K562 (cell line): ENCODE measurements around the gene ROBO1.

ENCODE experiments used
- CBX2 ChIP-seq: fragments of 200-600 bp; sonication (generic); IDR thresholded peaks from one replicate; pipeline ENCODE4 v1.6.1; 2012; ENCODE audit warnings: mild to moderate bottlenecking, low read length, inconsistent platforms; ENCODE audit not compliant: insufficient read depth, poor library complexity, severe bottlenecking
- CTCF ChIP-seq, 3 experiments: IDR thresholded peaks in 2 of 3; conservative IDR thresholded peaks in 1 of 3; 2 replicates each; pipeline ENCODE4 v1.5.1; 2011 to 2012; ENCODE audit warnings: low read length in 3 of 3, mild to moderate bottlenecking in 3 of 3, control low read depth in 2 of 3, improper control_type of control experiment in 1 of 3, inconsistent platforms in 1 of 3, low read depth in 1 of 3, mixed read lengths in 1 of 3, moderate library complexity in 1 of 3; ENCODE audit not compliant: insufficient read depth in 2 of 3
- FOXP4 ChIP-seq: sonication (generic); formaldehyde crosslinking; IDR thresholded peaks from 2 replicates; pipeline ENCODE4 v1.8.0; 2022; ENCODE audit warnings: mild to moderate bottlenecking, missing genetic modification reagents, borderline replicate concordance
- MEF2D ChIP-seq: conservative IDR thresholded peaks from 2 replicates; pipeline ENCODE4 v1.6.1; 2016; ENCODE audit warnings: low read depth, missing genetic modification characterization, missing compliant biosample characterization
- PTRF ChIP-seq: fragments of 450-650 bp; IDR thresholded peaks from 2 replicates; pipeline ENCODE4 v1.6.1; 2016; ENCODE audit warnings: mild to moderate bottlenecking, missing genetic modification characterization, missing compliant biosample characterization
- ZBTB11 ChIP-seq, 3 experiments: fragments of 200-800 bp in 1 of 3; fragments of 250-450 bp in 1 of 3; fragments of 450-650 bp in 1 of 3; sonication (Bioruptor Pico) in 1 of 3; sonication (Bioruptor generic) in 1 of 3; formaldehyde crosslinking in 1 of 3; IDR thresholded peaks; 2 replicates each; pipeline versions ENCODE4 v1.6.1 to v1.8.0; 2016 to 2022; ENCODE audit warnings: mild to moderate bottlenecking in 2 of 3, missing genetic modification characterization in 2 of 3, missing compliant biosample characterization in 1 of 3, moderate library complexity in 1 of 3

- TF ChIP-seq PTRF (tag) (no peak), CTCF (IDR thresholded peaks at IDR 0.05 in 2 of 3, conservative IDR thresholded peaks at IDR 0.05 in 1 of 3; ENCODE audit: insufficient read depth in 2 of 3, low read depth in 1 of 3, low read length in 3 of 3) (no peak), ZBTB11 (CRISPR knock-in tag; IDR thresholded peaks at IDR 0.05) (no peak), CBX2 (no peak), MEF2D (tag) (no peak), FOXP4 (CRISPR knock-in tag) (no peak)
Measured at GRCh38 chr3:78741066-78741645, 1026.6 kb downstream of the ROBO1 start.
